ENCODE data around the gene BMPR1A. TPM values are rescaled to one million over a fixed set of nuclear protein-coding genes. Genes with fewer than 3 reads are reported as not detected.

Gene BMPR1A
- total RNA-seq, 1 experiment from 2014 or later: 42.6 TPM

DNA sequence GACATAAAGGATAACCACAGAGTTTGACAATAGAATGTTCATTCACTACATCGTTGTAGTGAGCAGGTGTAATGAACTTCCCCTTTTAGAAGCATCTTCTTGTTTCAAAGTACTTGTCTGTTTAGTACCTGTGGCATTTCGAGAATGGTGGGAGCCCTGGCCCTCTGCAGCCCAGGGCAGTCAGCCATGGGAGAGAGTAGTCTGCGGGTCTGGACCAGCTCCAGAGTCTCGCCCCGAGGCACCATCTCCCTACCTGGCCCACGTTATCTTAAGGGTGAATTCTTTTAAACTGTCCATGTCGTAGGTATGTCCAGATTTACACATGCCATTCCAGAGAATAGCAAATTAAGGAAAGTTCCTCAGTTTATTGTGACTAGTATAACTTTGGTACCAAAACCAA lies 99.7 kb downstream of the BMPR1A start:
- H3K4me2 ChIP-seq (ENCODE audit: low read length): no peak overlapping the region
- DNase-seq (ENCODE audit: low read depth, low spot score): no peak
- H3K79me2 ChIP-seq (ENCODE audit: insufficient read depth, low read length): no peaks in the 10 kb centered on the region
- H3K9me2 ChIP-seq (ENCODE audit: insufficient read depth): peaks cover 4% of the 10 kb centered on the region; the same call in 1 of the 2 replicates
- H4K20me1 ChIP-seq (ENCODE audit: insufficient read depth): no peaks in the 10 kb centered on the region
- H3K27ac ChIP-seq (ENCODE audit: low read depth, low read length): no peak overlapping the region
- 0 out of 4 replicates have a peak, but pooled peaks cover 0 to 2% of the 10 kb centered on the region in 2 experiments for H3K36me3 ChIP-seq (ENCODE audit: control insufficient read depth in 1 of 2, insufficient read depth in 2 of 2, low read length in 2 of 2)
- H3K9me3 ChIP-seq (ENCODE audit: control insufficient read depth in 1 of 2, insufficient read depth in 1 of 2, low read depth in 1 of 2, low read length in 2 of 2): no peaks in the 10 kb centered on the region
- no peak overlapping the region for H3K4me3 ChIP-seq (replicated peaks in 1 of 2; ENCODE audit: low read depth in 1 of 2, low read length in 2 of 2)
- TF ChIP-seq POLR2AphosphoS5 (IDR thresholded peaks at IDR 0.05; ENCODE audit: low read depth, low read length) (no peak), FOSL1 (IDR thresholded peaks at IDR 0.05; ENCODE audit: low read depth) (no peak), EZH2phosphoT487 (IDR thresholded peaks at IDR 0.05; ENCODE audit: borderline replicate concordance) (no peak), TCF7L2 (IDR thresholded peaks at IDR 0.05; ENCODE audit: borderline replicate concordance, extremely low read depth, insufficient read depth, insufficient read length) (no peak), YY1 (IDR thresholded peaks at IDR 0.05; ENCODE audit: extremely low read depth, insufficient replicate concordance, low read depth, low read length) (no peak), ZFX (IDR thresholded peaks at IDR 0.05) (no peak), SP1 (IDR thresholded peaks at IDR 0.05; ENCODE audit: low read depth) (no peak), CTCF (IDR thresholded peaks at IDR 0.05 in 2 of 3, conservative IDR thresholded peaks at IDR 0.05 in 1 of 3; ENCODE audit: borderline replicate concordance in 1 of 3, insufficient read depth in 1 of 3, low read depth in 2 of 3, low read length in 2 of 3) (no peak), POLR2A (IDR thresholded peaks at IDR 0.05; ENCODE audit: borderline replicate concordance, extremely low read depth, insufficient read depth, insufficient read length) (no peak), REST (IDR thresholded peaks at IDR 0.05; ENCODE audit: low read depth) (no peak), EGR1 (IDR thresholded peaks at IDR 0.05; ENCODE audit: low read depth) (no peak), RAD21 (IDR thresholded peaks at IDR 0.05; ENCODE audit: low read depth) (no peak), ZNF274 (IDR thresholded peaks at IDR 0.05; ENCODE audit: low read depth, low read length) (no peak), JUND (IDR thresholded peaks at IDR 0.05) (no peak), EZH2 (IDR thresholded peaks at IDR 0.05) (no peak), ELF1 (IDR thresholded peaks at IDR 0.05; ENCODE audit: borderline replicate concordance, low read depth) (no peak)
- TF ChIP-seq, protein P1, sequence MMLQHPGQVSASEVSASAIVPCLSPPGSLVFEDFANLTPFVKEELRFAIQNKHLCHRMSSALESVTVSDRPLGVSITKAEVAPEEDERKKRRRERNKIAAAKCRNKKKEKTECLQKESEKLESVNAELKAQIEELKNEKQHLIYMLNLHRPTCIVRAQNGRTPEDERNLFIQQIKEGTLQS (IDR thresholded peaks at IDR 0.05): no peak
- TF ChIP-seq, protein P2, sequence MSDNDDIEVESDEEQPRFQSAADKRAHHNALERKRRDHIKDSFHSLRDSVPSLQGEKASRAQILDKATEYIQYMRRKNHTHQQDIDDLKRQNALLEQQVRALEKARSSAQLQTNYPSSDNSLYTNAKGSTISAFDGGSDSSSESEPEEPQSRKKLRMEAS (IDR thresholded peaks at IDR 0.05): no peak
- TF ChIP-seq, protein P3, sequence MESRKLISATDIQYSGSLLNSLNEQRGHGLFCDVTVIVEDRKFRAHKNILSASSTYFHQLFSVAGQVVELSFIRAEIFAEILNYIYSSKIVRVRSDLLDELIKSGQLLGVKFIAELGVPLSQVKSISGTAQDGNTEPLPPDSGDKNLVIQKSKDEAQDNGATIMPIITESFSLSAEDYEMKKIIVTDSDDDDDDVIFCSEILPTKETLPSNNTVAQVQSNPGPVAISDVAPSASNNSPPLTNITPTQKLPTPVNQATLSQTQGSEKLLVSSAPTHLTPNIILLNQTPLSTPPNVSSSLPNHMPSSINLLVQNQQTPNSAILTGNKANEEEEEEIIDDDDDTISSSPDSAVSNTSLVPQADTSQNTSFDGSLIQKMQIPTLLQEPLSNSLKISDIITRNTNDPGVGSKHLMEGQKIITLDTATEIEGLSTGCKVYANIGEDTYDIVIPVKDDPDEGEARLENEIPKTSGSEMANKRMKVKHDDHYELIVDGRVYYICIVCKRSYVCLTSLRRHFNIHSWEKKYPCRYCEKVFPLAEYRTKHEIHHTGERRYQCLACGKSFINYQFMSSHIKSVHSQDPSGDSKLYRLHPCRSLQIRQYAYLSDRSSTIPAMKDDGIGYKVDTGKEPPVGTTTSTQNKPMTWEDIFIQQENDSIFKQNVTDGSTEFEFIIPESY (IDR thresholded peaks at IDR 0.05; ENCODE audit: extremely low read depth, insufficient replicate concordance, low read length): no peak
- CTCF ChIA-PET: no interaction called here
- POLR2A ChIA-PET: interaction anchor here (0.9 kb wide), 1 partner anchor 13 kb away, joined by 3 read pairs; no protein-coding TSS in a partner anchor
- H3K27me3 ChIP-seq (ENCODE audit: insufficient read depth, low read length): no peaks in the 10 kb centered on the region
- RAD21 ChIA-PET (ENCODE audit: low non-redundant PET in 1 of 2, low total read pairs in 2 of 2, uncharacterized antibody in 2 of 2, unreplicated experiment in 2 of 2): no interaction called here
- no TSS peak for BruUV-seq (replicated peaks)
- H3K4me1 ChIP-seq (ENCODE audit: control insufficient read depth in 1 of 2, insufficient read depth in 2 of 2, low read length in 2 of 2): no peaks in the 10 kb centered on the region
- no peak for ATAC-seq
- no peak overlapping the region for H2AFZ ChIP-seq (ENCODE audit: low read depth, low read length, poor library complexity, severe bottlenecking)
- no peak overlapping the region for H3K9ac ChIP-seq (ENCODE audit: low read length)
- intact Hi-C loops (cut with micrococcal nuclease): no loop called here
